Kidney (tissue), 14 donors: Measurements from ENCODE around the gene CPE. TPM values are rescaled to one million over a fixed set of nuclear protein-coding genes. Genes with fewer than 3 reads are reported as not detected.

Source experiments
- DNase-seq, 5 donors: peaks; one replicate each; pipeline ENCODE4 v3.0.0-alpha.2; 2013 to 2020
- FAIRE-seq: peaks from 2 replicates; lab custom pipeline; 2012; peaks lifted over from hg19 to GRCh38; lab: Jason Lieb, UNC
- H3K27ac ChIP-seq, 2 donors: one replicate each; pipeline ENCODE4 v1.7.0; 2013; ENCODE audit warnings: low read depth in 2 of 2, low read length in 2 of 2, inconsistent platforms in 1 of 2
- H3K27me3 ChIP-seq: one replicate; pipeline ENCODE4 v1.7.1; 2013; ENCODE audit warnings: low read length, inconsistent platforms; ENCODE audit not compliant: control insufficient read depth, insufficient read depth
- H3K36me3 ChIP-seq, 3 donors: one replicate each; pipeline versions ENCODE4 v1.7.0 to v1.7.1; 2013; ENCODE audit warnings: low read length in 3 of 3, control low read depth in 1 of 3, inconsistent platforms in 1 of 3; ENCODE audit not compliant: insufficient read depth in 3 of 3, control insufficient read depth in 2 of 3
- H3K4me1 ChIP-seq, 3 donors: one replicate each; pipeline versions ENCODE4 v1.7.0 to v1.7.1; 2013; ENCODE audit warnings: low read length in 3 of 3, inconsistent platforms in 1 of 3, low read depth in 1 of 3; ENCODE audit not compliant: control insufficient read depth in 2 of 3, insufficient read depth in 2 of 3
- H3K4me3 ChIP-seq, 3 donors: one replicate each; pipeline versions ENCODE4 v1.7.0 to v1.8.1; 2013; ENCODE audit warnings: low read length in 3 of 3, control low read depth in 1 of 3, inconsistent platforms in 1 of 3
- H3K9ac ChIP-seq, 3 donors: one replicate each; pipeline versions ENCODE4 v1.7.0 to v1.7.1; 2013; ENCODE audit warnings: low read length in 3 of 3, control low read depth in 1 of 3, inconsistent platforms in 1 of 3
- H3K9me3 ChIP-seq, 3 donors: one replicate each; pipeline versions ENCODE4 v1.7.0 to v1.7.1; 2013; ENCODE audit warnings: low read length in 3 of 3, control low read depth in 1 of 3, inconsistent platforms in 1 of 3; ENCODE audit not compliant: control insufficient read depth in 2 of 3, insufficient read depth in 1 of 3
- CTCF ChIP-seq: IDR thresholded peaks from 3 replicates; pipeline ENCODE4 v1.5.1; 2012; ENCODE audit warnings: mild to moderate bottlenecking, moderate library complexity, borderline replicate concordance; ENCODE audit not compliant: insufficient read depth; ENCODE audit errors: extremely low read depth
- intact Hi-C: fragments of 100-400 bp; cut with DNase I; formaldehyde crosslinking; loops from one replicate; pipeline ENCODE4 v1.11.1; 2022
- polyA plus RNA-seq: library from polyadenylated mRNA; stranded (reverse); fragments of 350-450 nt; fragmentation: Illumina TruSeq; extraction: RNeasy Lipid Tissue Mini Kit (QIAGEN cat#74804); gene quantifications from one replicate; pipeline ENCODE4 v1.2.3, GENCODE V29; 2014; ENCODE audit warnings: low read depth, low replicate concordance; ENCODE audit not compliant: insufficient read depth
- total RNA-seq: library from RNA; stranded (reverse); fragmentation: NEBNext Ultra II Directional; extraction: Animal tissue kit (Norgen Biotek cat#: 25700); gene quantifications from one replicate; pipeline ENCODE4 v1.2.1, GENCODE V29; 2021
- donor health status: control.
- donor health status: control.
- donor health status: control.
- donor health status: control.
- donor health status: control.
- donor health status: DM: yes; HTN: yes; CAD: no.
- donor health status: Normal renal cell carcinoma (clear cell type).

Gene CPE
- total and polyA plus RNA-seq, 2 donors from 2014 or later, result 24.2 to 87.7 TPM

- TF ChIP-seq CTCF, result no peak
- Histone ChIP-seq H3K4me3 (no peak overlapping the region), H3K9me3 (no peaks in the 10 kb centered on the region), H3K27me3 (no peaks in the 10 kb centered on the region), H3K4me1 (no peaks in the 10 kb centered on the region), H3K36me3 (no peaks in the 10 kb centered on the region), H3K9ac (no peak overlapping the region), H3K27ac (no peak overlapping the region)
- intact Hi-C loops, result no loop called here
- no peak for FAIRE-seq
- no peak for DNase-seq
Observed at GRCh38 chr4:165404080-165404479, 25.3 kb downstream of the CPE start.

GRCh38 chr4:165404696-165405095, 25.9 kb downstream of the CPE start:
- no peak for FAIRE-seq

DNA sequence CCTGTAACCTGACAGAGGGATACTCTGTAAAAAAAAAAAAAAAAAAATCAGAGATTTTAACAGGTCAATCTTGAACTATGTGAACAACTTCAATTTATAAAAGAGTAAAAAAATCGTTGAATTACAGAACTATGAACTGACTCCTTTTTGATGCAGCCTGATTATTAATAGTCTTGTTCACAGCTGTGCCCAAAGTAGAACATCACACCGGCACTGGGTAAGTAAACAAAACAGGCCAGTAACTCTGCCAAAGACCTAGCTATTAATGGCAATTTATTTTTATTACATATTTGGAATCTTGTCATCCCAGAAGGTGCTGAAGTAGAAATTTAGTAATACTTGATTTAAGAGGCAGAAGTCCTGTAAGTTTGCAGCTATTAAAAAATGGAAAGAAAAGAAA, 31.4 kb downstream of the CPE start:
- no peak overlapping the region for H3K27ac ChIP-seq
- no peaks in the 10 kb centered on the region for H3K36me3 ChIP-seq
- H3K27me3 ChIP-seq, result no peaks in the 10 kb centered on the region

More at GRCh38 chr4:165404696-165405095, 25.9 kb downstream of the CPE start:
- Histone ChIP-seq H3K4me1 (no peaks in the 10 kb centered on the region), H3K36me3 (no peaks in the 10 kb centered on the region), H3K27ac (no peak overlapping the region), H3K9ac (no peak overlapping the region), H3K27me3 (no peaks in the 10 kb centered on the region), H3K4me3 (no peak overlapping the region), H3K9me3 (no peaks in the 10 kb centered on the region)
- intact Hi-C loops, result no loop called here
- no peak for DNase-seq
- no peak for TF ChIP-seq CTCF

More for the DNA sequence above, 31.4 kb downstream of the CPE start:
- no peak for DNase-seq
- intact Hi-C loops, result no loop called here
- TF ChIP-seq CTCF, result no peak
- H3K4me3 ChIP-seq, result no peak overlapping the region
- no peaks in the 10 kb centered on the region for H3K9me3 ChIP-seq
- FAIRE-seq, result no peak
- H3K4me1 ChIP-seq, result no peaks in the 10 kb centered on the region
- H3K9ac ChIP-seq, result no peak overlapping the region
